NB4 (cell line): ENCODE measurements around the gene RHAG.

Source experiments
- DNase-seq: peaks from one replicate; pipeline ENCODE4 v3.0.0; 2010; ENCODE audit warnings: low read depth
- H3K4me3 ChIP-seq: one replicate; pipeline ENCODE4 v1.5.1; 2011; ENCODE audit warnings: mild to moderate bottlenecking, low read depth, low read length, moderate library complexity
- MYC ChIP-seq: IDR thresholded peaks from 2 replicates; pipeline ENCODE4 v1.6.1; 2011; ENCODE audit warnings: low read depth, low read length
- POLR2A ChIP-seq: IDR thresholded peaks from 2 replicates; pipeline ENCODE4 v1.6.1; 2011; ENCODE audit warnings: mild to moderate bottlenecking; ENCODE audit not compliant: insufficient read length; ENCODE audit errors: extremely low read depth
- TF ChIP-seq, protein P1 (sequence below): IDR thresholded peaks from one replicate; pipeline ENCODE4 v1.5.1; 2012; ENCODE audit warnings: low read depth, low read length
- TF ChIP-seq, protein P2 (sequence below): IDR thresholded peaks from 2 replicates; pipeline ENCODE4 v1.6.1; 2011; ENCODE audit warnings: low read depth, low read length

RHAG gene

DNA sequence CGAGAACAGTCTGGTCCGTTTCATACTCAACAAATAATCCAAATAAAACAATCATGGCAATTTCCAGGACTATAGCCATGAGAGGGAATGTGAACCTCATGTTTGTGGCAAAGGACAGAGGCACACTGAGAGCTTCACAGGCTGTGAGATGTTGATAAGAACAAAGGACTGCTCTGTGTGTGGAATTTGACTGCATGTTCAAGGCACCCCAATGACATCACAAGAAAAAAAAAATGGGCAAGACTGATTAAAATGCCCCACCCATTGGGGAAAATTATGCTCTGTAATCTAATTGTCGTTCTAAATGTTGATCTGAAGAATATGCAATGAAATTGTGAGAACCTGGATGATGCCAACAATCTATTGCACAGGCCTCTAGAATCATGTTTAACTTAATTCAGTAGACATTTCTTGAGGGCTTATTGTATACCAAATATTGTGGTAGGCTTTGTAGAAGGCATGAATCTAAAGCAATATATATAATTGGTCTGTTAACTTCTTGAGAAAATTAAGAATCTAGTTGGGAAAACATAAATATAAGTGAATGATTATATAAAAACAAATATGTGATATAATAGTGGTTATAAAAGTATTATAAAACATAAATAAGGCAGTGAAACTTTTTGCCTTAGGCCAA is at the start of gene RHAG:
Gene RHAG, minus strand, starts transcription at position 127 of the 637 bp plus-strand sequence. Its CDS starts 27 bp downstream, at position 100.
- TF ChIP-seq MYC (no peak), POLR2A (no peak)
- TF ChIP-seq, protein P1, sequence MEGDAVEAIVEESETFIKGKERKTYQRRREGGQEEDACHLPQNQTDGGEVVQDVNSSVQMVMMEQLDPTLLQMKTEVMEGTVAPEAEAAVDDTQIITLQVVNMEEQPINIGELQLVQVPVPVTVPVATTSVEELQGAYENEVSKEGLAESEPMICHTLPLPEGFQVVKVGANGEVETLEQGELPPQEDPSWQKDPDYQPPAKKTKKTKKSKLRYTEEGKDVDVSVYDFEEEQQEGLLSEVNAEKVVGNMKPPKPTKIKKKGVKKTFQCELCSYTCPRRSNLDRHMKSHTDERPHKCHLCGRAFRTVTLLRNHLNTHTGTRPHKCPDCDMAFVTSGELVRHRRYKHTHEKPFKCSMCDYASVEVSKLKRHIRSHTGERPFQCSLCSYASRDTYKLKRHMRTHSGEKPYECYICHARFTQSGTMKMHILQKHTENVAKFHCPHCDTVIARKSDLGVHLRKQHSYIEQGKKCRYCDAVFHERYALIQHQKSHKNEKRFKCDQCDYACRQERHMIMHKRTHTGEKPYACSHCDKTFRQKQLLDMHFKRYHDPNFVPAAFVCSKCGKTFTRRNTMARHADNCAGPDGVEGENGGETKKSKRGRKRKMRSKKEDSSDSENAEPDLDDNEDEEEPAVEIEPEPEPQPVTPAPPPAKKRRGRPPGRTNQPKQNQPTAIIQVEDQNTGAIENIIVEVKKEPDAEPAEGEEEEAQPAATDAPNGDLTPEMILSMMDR = no peak
- TF ChIP-seq, protein P2, sequence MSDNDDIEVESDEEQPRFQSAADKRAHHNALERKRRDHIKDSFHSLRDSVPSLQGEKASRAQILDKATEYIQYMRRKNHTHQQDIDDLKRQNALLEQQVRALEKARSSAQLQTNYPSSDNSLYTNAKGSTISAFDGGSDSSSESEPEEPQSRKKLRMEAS = no peak
- DNase-seq = no peak
- no peak within 1 kb of the TSS for H3K4me3 ChIP-seq

DNA sequence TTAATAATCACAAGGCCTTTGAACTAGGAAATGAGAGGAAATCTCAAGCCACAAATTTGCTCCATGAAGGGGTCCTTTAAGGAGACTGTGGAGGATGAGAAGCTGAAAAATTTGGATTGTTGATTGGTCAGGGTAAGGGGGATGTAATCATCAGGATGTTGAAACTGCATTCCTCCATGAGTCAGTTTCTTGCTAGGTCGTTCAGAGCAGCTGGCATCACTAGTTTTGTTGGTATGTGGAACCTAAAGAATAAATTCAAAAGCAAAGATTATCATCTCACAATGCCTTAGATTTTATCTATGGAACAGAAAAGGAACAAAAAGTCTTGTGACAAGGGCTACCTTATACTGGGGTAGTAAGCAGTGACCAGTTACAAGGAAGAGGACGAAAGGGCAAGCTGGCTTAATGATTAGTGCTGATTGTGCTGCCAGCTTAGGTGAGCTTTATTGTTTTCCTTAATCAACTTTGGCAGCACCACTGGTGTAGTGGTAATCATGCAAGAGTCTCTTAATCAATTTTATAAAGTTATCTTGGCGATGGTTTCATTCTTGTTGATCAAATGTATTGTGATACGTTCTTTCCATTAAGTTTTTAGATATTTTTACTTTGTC is 40.1 kb upstream of the RHAG start:
- TF ChIP-seq, protein P1 = no peak
- TF ChIP-seq POLR2A (no peak), MYC (no peak)
- TF ChIP-seq, protein P2 = no peak
- H3K4me3 ChIP-seq = no peak overlapping the region
- DNase-seq = no peak

DNA sequence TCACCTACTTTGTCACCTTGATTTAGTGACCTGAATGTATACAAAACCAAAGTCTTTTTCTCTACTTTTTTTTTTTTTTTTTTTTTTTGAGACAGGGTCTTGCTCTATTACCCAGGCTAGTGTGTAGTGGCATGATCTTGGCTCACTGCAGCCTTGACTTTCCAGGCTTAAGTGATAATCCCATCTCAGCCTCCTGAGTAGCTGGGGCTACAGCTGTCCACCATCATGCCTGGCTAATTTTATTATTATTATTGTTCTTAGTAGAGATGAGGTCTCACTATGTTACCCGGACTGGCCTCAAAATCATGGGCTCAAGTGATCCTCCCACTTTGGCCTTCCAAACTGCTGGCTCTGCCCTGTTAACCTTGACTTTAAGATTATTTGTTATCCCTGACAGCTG is 39.2 kb upstream of the RHAG start:
- no peak for DNase-seq
- H3K4me3 ChIP-seq = no peak overlapping the region
- TF ChIP-seq, protein P1 = no peak
- TF ChIP-seq, protein P2 = no peak
- TF ChIP-seq POLR2A (no peak), MYC (no peak)

DNA sequence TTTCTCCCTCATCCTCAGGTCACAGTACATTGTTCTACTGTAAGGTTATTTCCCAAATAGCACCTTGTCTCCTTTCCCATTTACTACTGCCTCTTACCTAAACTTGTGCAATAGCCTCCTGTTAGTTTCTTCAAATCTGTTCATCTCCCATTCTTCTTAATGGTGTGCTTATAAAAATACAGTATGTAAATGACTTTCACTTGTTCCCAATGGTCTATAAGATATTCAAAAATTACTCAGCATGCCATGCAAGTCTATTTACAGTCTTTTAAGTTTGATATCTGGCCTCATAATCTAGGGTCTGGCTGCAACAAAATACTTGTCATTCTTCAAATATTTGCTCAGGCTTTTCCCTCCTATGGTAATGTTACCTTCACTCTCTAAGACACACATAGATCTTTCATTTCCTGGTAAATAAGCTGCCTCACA is 31.5 kb upstream of the RHAG start:
- DNase-seq = no peak
- no peak overlapping the region for H3K4me3 ChIP-seq
- TF ChIP-seq, protein P1 = no peak
- TF ChIP-seq, protein P2 = no peak
- no peak for TF ChIP-seq MYC
- no peak for TF ChIP-seq POLR2A

DNA sequence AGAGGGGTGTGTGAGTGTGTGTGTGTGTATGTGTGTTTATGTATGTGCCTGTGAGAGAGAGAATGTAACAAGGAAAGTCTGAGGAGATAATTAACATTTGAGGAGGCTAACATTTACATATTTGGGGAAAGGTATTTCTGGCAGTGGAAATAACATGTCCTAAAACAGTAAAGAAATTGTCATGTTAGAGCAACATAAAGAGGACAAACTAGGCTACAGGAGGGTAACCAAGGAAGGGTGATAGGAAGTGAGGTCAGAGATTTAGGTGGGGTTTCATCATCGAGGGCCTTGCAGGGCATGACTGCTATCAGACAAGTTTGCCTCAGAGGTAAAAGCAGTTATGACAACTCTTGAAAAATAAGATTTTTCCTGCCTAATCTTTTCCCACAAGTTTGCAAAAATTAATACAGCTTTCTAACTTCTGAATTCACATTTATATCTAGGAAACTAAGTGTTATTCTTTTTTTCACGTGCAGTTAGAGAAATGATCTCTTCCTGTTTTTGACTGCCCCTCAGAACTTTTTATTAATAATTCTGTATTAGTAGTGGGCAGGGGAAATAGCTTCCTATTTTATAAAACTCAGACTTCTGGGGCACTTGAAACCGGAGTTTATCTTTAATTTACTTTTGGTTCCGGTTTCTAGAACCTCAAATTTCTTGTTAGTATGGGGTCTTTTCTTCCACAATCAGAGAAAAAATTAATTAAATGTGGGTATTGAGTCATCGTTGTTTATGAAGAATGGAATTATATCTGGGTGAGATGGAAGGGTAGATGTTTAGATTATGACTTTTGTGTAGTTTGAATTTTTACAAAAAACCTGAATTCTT is 30.5 kb upstream of the RHAG start:
- TF ChIP-seq POLR2A (no peak), MYC (no peak)
- TF ChIP-seq, protein P1 = no peak
- TF ChIP-seq, protein P2 = no peak
- no peak overlapping the region for H3K4me3 ChIP-seq
- DNase-seq = peak; percentile 12
